HEK293 (cell line): ENCODE results near the gene ZNF771.

ENCODE experiments used
- CTCF ChIA-PET: fragments of 350-600 bp; formaldehyde crosslinking; extraction: SDS; loops from one replicate; lab custom pipeline; 2021; ENCODE audit warnings: antibody characterized with exemption; lab: Yijun Ruan, JAX
- POLR2A ChIA-PET: fragments of 300-600 bp; formaldehyde crosslinking; extraction: SDS; loops from one replicate; lab custom pipeline; 2020; ENCODE audit warnings: antibody characterized with exemption, inconsistent platforms; lab: Yijun Ruan, JAX
- H3K27ac ChIP-seq: fragments of 200-500 bp; sonication (Bioruptor generic); 2 replicates; pipeline ENCODE4 v1.5.1; 2014; ENCODE audit warnings: low read depth, low read length, control low read depth, inconsistent platforms; ENCODE audit errors: extremely low read depth
- H3K36me3 ChIP-seq, 2 experiments: fragments of 200-500 bp in 1 of 2; sonication (Bioruptor generic) in 1 of 2; 1 replicate in 1 of 2; 2 replicates in 1 of 2; pipeline ENCODE4 v1.5.1; 2014 to 2017; ENCODE audit warnings: inconsistent platforms in 2 of 2, low read length in 2 of 2; ENCODE audit not compliant: control insufficient read depth in 2 of 2, insufficient read depth in 1 of 2
- H3K4me1 ChIP-seq: fragments of 200-500 bp; sonication (Bioruptor generic); 2 replicates; pipeline ENCODE4 v1.5.1; 2014; ENCODE audit warnings: mild to moderate bottlenecking, low read length, inconsistent platforms; ENCODE audit not compliant: control insufficient read depth, insufficient read depth
- H3K4me3 ChIP-seq: 2 replicates; pipeline ENCODE4 v1.5.1; 2011; ENCODE audit warnings: low read depth, mild to moderate bottlenecking, control low read depth, low read length, moderate library complexity
- H3K9me3 ChIP-seq: fragments of 200-500 bp; sonication (Bioruptor generic); 2 replicates; pipeline ENCODE4 v1.5.1; 2014; ENCODE audit warnings: low read depth, low read length, inconsistent platforms; ENCODE audit not compliant: control insufficient read depth, insufficient read depth
- BCL11A ChIP-seq: fragments of 450-650 bp; formaldehyde crosslinking; IDR thresholded peaks from 2 replicates; pipeline ENCODE4 v1.5.1; 2016; ENCODE audit warnings: low read depth, missing biosample characterization, missing genetic modification characterization
- BCL11B ChIP-seq: fragments of 450-650 bp; formaldehyde crosslinking; IDR thresholded peaks from 2 replicates; pipeline ENCODE4 v1.5.1; 2016; ENCODE audit warnings: low read depth, missing biosample characterization, missing genetic modification characterization
- FEZF1 ChIP-seq: fragments of 450-650 bp; formaldehyde crosslinking; IDR thresholded peaks from 2 replicates; pipeline ENCODE4 v1.5.1; 2016; ENCODE audit warnings: missing biosample characterization, missing genetic modification characterization
- GFI1B ChIP-seq: fragments of 450-650 bp; formaldehyde crosslinking; IDR thresholded peaks from 2 replicates; pipeline ENCODE4 v1.5.1; 2016; ENCODE audit warnings: missing biosample characterization, missing genetic modification characterization
- HOXC10 ChIP-seq: sonication (generic); formaldehyde crosslinking; IDR thresholded peaks from 2 replicates; pipeline ENCODE4 v1.8.1; 2023; ENCODE audit warnings: mild to moderate bottlenecking, missing genetic modification reagents
- OSR2 ChIP-seq: fragments of 450-650 bp; formaldehyde crosslinking; IDR thresholded peaks from 2 replicates; pipeline ENCODE4 v1.5.1; 2016; ENCODE audit warnings: missing biosample characterization, missing genetic modification characterization
- YY1 ChIP-seq: fragments of 450-650 bp; formaldehyde crosslinking; IDR thresholded peaks from 2 replicates; pipeline ENCODE4 v1.5.1; 2018; ENCODE audit warnings: missing biosample characterization, missing genetic modification characterization
- ZBTB21 ChIP-seq: fragments of 450-650 bp; formaldehyde crosslinking; IDR thresholded peaks from 2 replicates; pipeline ENCODE4 v1.5.1; 2017; ENCODE audit warnings: missing biosample characterization, missing genetic modification characterization
- ZNF174 ChIP-seq: fragments of 450-650 bp; formaldehyde crosslinking; IDR thresholded peaks from 2 replicates; pipeline ENCODE4 v1.5.0; 2017; ENCODE audit warnings: missing biosample characterization, mild to moderate bottlenecking, missing genetic modification characterization
- ZNF202 ChIP-seq: fragments of 450-650 bp; formaldehyde crosslinking; IDR thresholded peaks from 2 replicates; pipeline ENCODE4 v1.5.1; 2016; ENCODE audit warnings: missing biosample characterization, missing genetic modification characterization, borderline replicate concordance
- ZNF274 ChIP-seq, 2 experiments: fragments of 200-500 bp in 1 of 2; fragments of 450-650 bp in 1 of 2; sonication (Bioruptor generic) in 1 of 2; formaldehyde crosslinking in 1 of 2; IDR thresholded peaks; 2 replicates each; pipeline versions ENCODE4 v1.5.1 to v1.6.1; 2014 to 2016; ENCODE audit warnings: borderline replicate concordance in 1 of 2, inconsistent platforms in 1 of 2, low read length in 1 of 2, missing biosample characterization in 1 of 2, missing genetic modification characterization in 1 of 2
- ZNF416 ChIP-seq: fragments of 450-650 bp; formaldehyde crosslinking; IDR thresholded peaks from 2 replicates; pipeline ENCODE4 v1.5.1; 2016; ENCODE audit warnings: missing biosample characterization, missing genetic modification characterization
- ZNF561 ChIP-seq: fragments of 450-650 bp; IDR thresholded peaks from 2 replicates; pipeline ENCODE4 v1.5.1; 2018; ENCODE audit warnings: missing biosample characterization, missing genetic modification characterization, borderline replicate concordance
- ZSCAN18 ChIP-seq: fragments of 450-650 bp; formaldehyde crosslinking; IDR thresholded peaks from 2 replicates; pipeline ENCODE4 v1.5.1; 2016; ENCODE audit warnings: missing biosample characterization, missing genetic modification characterization
- ZSCAN23 ChIP-seq: fragments of 450-650 bp; formaldehyde crosslinking; IDR thresholded peaks from 2 replicates; pipeline ENCODE4 v1.5.1; 2016; ENCODE audit warnings: missing biosample characterization, missing genetic modification characterization
- ZXDB ChIP-seq: fragments of 450-650 bp; formaldehyde crosslinking; IDR thresholded peaks from 2 replicates; pipeline ENCODE4 v1.5.1; 2016; ENCODE audit warnings: missing biosample characterization, missing genetic modification characterization
- TF ChIP-seq, protein P1 (sequence below): fragments of 450-650 bp; formaldehyde crosslinking; IDR thresholded peaks from 2 replicates; pipeline ENCODE4 v1.5.1; 2017; ENCODE audit warnings: missing biosample characterization, missing genetic modification characterization
- TF ChIP-seq, protein P2 (sequence below): fragments of 450-650 bp; formaldehyde crosslinking; IDR thresholded peaks from 2 replicates; pipeline ENCODE4 v1.5.1; 2016; ENCODE audit warnings: missing biosample characterization, missing genetic modification characterization
- TF ChIP-seq, protein P3 (sequence below): fragments of 450-650 bp; formaldehyde crosslinking; IDR thresholded peaks from 2 replicates; pipeline ENCODE4 v1.5.1; 2016; ENCODE audit warnings: missing biosample characterization, missing genetic modification characterization
- TF ChIP-seq, protein P4 (sequence below): fragments of 450-650 bp; formaldehyde crosslinking; IDR thresholded peaks from 2 replicates; pipeline ENCODE4 v1.5.1; 2017; ENCODE audit warnings: missing biosample characterization, missing genetic modification characterization

The ZNF771 gene

GRCh38 chr16:30381291-30382041, 25.9 kb upstream of the ZNF771 start (continued):
- TF ChIP-seq, protein P1, sequence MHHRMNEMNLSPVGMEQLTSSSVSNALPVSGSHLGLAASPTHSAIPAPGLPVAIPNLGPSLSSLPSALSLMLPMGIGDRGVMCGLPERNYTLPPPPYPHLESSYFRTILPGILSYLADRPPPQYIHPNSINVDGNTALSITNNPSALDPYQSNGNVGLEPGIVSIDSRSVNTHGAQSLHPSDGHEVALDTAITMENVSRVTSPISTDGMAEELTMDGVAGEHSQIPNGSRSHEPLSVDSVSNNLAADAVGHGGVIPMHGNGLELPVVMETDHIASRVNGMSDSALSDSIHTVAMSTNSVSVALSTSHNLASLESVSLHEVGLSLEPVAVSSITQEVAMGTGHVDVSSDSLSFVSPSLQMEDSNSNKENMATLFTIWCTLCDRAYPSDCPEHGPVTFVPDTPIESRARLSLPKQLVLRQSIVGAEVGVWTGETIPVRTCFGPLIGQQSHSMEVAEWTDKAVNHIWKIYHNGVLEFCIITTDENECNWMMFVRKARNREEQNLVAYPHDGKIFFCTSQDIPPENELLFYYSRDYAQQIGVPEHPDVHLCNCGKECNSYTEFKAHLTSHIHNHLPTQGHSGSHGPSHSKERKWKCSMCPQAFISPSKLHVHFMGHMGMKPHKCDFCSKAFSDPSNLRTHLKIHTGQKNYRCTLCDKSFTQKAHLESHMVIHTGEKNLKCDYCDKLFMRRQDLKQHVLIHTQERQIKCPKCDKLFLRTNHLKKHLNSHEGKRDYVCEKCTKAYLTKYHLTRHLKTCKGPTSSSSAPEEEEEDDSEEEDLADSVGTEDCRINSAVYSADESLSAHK, result no peak; the same call in 1 of the 2 replicates
- no peak for TF ChIP-seq YY1
- TF ChIP-seq ZNF561 (tag by site-specific recombination), result 0 out of 2 replicates have a peak, but pooled peaks have one; percentile 18

DNA sequence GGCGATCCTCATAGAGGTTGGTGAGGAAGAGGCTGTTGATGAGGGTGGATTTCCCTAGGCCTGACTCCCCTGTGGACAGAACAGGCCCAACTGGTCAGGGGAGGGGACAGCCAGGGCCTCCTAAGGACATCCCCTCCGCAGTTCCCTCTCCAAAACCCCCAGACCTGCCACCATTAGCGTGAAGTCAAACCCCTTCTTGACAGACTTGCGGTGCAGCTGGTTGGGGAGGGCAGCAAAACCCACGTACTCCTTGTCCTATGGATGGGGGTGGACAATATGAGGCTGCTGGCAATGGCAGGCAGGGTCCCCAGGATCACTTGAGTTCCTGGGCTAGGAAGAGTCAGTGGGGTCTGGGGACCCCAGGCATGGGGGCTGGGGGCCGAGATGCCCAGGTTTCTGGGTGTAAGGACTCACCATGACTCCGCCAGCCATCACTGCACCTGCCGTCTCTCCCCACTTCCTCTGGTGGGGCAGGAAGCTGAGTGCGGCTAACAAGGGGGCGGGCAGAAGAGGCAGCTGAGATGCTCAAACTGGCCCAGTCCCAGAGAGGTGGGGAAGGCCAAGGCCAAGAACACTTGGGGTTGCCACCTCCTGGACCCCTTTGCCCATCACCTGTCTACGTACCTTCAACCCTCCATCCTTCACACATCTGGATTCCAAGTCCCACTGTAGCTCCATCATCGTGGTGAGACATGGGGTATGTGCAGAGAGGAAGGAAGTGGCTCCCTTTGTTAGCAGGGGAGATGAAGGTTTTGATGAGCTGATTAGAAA, 25.1 kb upstream of the ZNF771 start, which contains the start of gene SEPTIN1:
Gene SEPTIN1, minus strand, starts transcription at position 451 of the 771 bp plus-strand sequence. Its CDS starts 19 bp downstream, at position 432.
- Histone ChIP-seq H3K4me1 (no peaks in the 10 kb centered on the region), H3K36me3 (peaks cover 0 to 8% of the 10 kb centered on the region in 2 experiments; a peak in 1 of 3 replicates), H3K4me3 (no peak within 1 kb of the TSS), H3K9me3 (no peaks in the 10 kb centered on the region), H3K27ac (0 out of 2 replicates have a peak within 1 kb of the TSS, but pooled peaks have one; percentile 7)
- ChIA-PET CTCF (interaction anchor here (1.3 to 1.8 kb wide), 2 partner anchors 12 to 16 kb away, joined by 3 to 5 read pairs; partner anchors contain the start of gene TBC1D10B), POLR2A (interaction anchor here (1.3 to 5.0 kb wide), 3 partner anchors 11 to 25 kb away, joined by 8 to 30 read pairs (median 17); partner anchors contain the start of genes TBC1D10B, ZNF48 and ZNF771)
- no peak for TF ChIP-seq GFI1B
- no peak for TF ChIP-seq HOXC10 (CRISPR knock-in tag)
- no peak for TF ChIP-seq OSR2 (tag by site-specific recombination)
- no peak for TF ChIP-seq BCL11A (tag by site-specific recombination)
- no peak for TF ChIP-seq ZSCAN18
- TF ChIP-seq ZNF561 (tag by site-specific recombination), result no peak
- TF ChIP-seq ZNF274 (IDR thresholded peaks at IDR 0.05; ENCODE audit: low read length), result no peak
- TF ChIP-seq ZNF274 (tag by site-specific recombination; IDR thresholded peaks at IDR 0.05; ENCODE audit: borderline replicate concordance), result no peak
- TF ChIP-seq ZNF202 (tag by site-specific recombination), result no peak

DNA sequence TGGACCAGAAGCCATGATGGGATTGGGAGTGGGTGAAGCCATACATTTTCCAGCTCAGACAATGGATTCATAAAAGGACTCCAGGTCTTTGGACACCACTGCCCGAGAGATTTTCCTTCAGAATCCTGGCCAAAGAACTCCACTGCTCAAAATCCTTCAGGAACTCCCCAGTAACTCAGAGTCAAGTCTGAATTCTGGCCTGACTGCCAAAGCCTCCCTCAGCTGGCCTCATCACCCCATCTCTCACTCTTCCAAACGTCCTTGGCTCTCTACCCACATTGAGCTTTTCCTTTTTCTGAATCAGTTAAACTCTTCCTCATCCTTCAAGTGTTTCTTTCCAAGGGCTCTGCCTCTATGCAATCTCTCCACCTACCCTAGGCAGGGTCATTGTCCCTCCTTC, 23.9 kb upstream of the ZNF771 start:
- TF ChIP-seq BCL11B (tag by site-specific recombination), result no peak
- TF ChIP-seq ZXDB, result no peak
- TF ChIP-seq, protein P2, sequence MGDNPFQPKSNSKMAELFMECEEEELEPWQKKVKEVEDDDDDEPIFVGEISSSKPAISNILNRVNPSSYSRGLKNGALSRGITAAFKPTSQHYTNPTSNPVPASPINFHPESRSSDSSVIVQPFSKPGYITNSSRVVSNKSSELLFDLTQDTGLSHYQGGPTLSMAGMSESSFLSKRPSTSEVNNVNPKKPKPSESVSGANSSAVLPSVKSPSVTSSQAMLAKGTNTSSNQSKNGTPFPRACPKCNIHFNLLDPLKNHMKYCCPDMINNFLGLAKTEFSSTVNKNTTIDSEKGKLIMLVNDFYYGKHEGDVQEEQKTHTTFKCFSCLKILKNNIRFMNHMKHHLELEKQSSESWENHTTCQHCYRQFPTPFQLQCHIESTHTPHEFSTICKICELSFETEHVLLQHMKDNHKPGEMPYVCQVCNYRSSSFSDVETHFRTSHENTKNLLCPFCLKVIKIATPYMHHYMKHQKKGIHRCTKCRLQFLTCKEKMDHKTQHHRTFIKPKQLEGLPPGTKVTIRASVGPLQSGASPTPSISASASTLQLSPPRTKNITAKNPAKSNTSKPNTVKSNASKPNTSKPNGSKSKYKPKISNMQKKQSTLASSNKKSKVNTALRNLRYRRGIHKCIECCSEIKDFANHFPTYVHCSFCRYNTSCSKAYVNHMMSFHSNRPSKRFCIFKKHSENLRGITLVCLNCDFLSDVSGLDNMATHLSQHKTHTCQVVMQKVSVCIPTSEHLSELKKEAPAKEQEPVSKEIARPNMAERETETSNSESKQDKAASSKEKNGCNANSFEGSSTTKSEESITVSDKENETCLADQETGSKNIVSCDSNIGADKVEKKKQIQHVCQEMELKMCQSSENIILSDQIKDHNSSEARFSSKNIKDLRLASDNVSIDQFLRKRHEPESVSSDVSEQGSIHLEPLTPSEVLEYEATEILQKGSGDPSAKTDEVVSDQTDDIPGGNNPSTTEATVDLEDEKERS (tag by site-specific recombination), result no peak
- no peak for TF ChIP-seq HOXC10 (CRISPR knock-in tag)
- no peak for TF ChIP-seq ZNF416 (tag by site-specific recombination)
- no peak for TF ChIP-seq ZSCAN23 (tag by site-specific recombination)
- no peak for TF ChIP-seq ZBTB21 (tag by site-specific recombination)
- TF ChIP-seq, protein P3, sequence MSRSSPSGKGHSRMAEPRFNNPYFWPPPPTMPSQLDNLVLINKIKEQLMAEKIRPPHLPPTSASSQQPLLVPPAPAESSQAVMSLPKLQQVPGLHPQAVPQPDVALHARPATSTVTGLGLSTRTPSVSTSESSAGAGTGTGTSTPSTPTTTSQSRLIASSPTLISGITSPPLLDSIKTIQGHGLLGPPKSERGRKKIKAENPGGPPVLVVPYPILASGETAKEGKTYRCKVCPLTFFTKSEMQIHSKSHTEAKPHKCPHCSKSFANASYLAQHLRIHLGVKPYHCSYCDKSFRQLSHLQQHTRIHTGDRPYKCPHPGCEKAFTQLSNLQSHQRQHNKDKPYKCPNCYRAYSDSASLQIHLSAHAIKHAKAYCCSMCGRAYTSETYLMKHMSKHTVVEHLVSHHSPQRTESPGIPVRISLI (tag by site-specific recombination), result no peak
- TF ChIP-seq FEZF1 (tag by site-specific recombination), result no peak
- TF ChIP-seq ZNF174 (tag by site-specific recombination), result no peak
- TF ChIP-seq, protein P4, sequence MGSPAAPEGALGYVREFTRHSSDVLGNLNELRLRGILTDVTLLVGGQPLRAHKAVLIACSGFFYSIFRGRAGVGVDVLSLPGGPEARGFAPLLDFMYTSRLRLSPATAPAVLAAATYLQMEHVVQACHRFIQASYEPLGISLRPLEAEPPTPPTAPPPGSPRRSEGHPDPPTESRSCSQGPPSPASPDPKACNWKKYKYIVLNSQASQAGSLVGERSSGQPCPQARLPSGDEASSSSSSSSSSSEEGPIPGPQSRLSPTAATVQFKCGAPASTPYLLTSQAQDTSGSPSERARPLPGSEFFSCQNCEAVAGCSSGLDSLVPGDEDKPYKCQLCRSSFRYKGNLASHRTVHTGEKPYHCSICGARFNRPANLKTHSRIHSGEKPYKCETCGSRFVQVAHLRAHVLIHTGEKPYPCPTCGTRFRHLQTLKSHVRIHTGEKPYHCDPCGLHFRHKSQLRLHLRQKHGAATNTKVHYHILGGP, result no peak
- Histone ChIP-seq H3K27ac (no peak overlapping the region), H3K4me1 (no peaks in the 10 kb centered on the region), H3K9me3 (no peaks in the 10 kb centered on the region), H3K4me3 (no peak overlapping the region), H3K36me3 (peaks cover 0 to 8% of the 10 kb centered on the region in 2 experiments; a peak in 1 of 3 replicates)
- ChIA-PET CTCF (interaction anchor here (0.6 to 1.3 kb wide), 2 partner anchors 15 to 148 kb away, joined by 3 read pairs; no protein-coding TSS in a partner anchor), POLR2A (interaction anchor here (0.7 to 5.0 kb wide), 5 partner anchors 12 to 49 kb away, joined by 3 to 30 read pairs (median 8); partner anchors contain the start of genes TBC1D10B, ZNF48 and ZNF771)
